Smooth muscle cell (in vitro differentiated cells): ENCODE results near the gene PPAN. TPM values are rescaled to one million over a fixed set of nuclear protein-coding genes. Genes with fewer than 3 reads are reported as not detected.
A peak's percentile ranks its signal among the peaks of the same experiment; 100 is the strongest.

Experiments used
- DNase-seq: peaks from one replicate; lab custom pipeline; 2025; ENCODE audit not compliant: unreplicated experiment; lab: John Stamatoyannopoulos, UW
- H2AFZ ChIP-seq: fragments of 200-600 bp; sonication (generic); 2 replicates; pipeline ENCODE4 v1.6.0; 2016; ENCODE audit warnings: antibody characterized with exemption, low read depth, mild to moderate bottlenecking
- H3F3A ChIP-seq: fragments of 200-600 bp; sonication (generic); 2 replicates; pipeline ENCODE4 v1.6.0; 2017; ENCODE audit warnings: antibody characterized with exemption, low read depth
- H3K27ac ChIP-seq: fragments of 200-600 bp; sonication (generic); 2 replicates; pipeline ENCODE4 v1.5.1; 2016; ENCODE audit warnings: low read depth, mild to moderate bottlenecking
- H3K27me3 ChIP-seq: fragments of 200-600 bp; sonication (generic); 2 replicates; pipeline ENCODE4 v1.6.1; 2016; ENCODE audit warnings: low read depth, mild to moderate bottlenecking
- H3K36me3 ChIP-seq: fragments of 200-600 bp; sonication (generic); 2 replicates; pipeline ENCODE4 v1.5.1; 2016; ENCODE audit warnings: low read depth
- H3K4me1 ChIP-seq: fragments of 200-600 bp; sonication (generic); 2 replicates; pipeline ENCODE4 v1.5.1; 2016; ENCODE audit warnings: low read depth
- H3K4me2 ChIP-seq: fragments of 200-600 bp; sonication (generic); 2 replicates; pipeline ENCODE4 v1.6.0; 2016; ENCODE audit warnings: mild to moderate bottlenecking
- H3K4me3 ChIP-seq: fragments of 200-600 bp; sonication (generic); 2 replicates; pipeline ENCODE4 v1.5.1; 2016; ENCODE audit warnings: mild to moderate bottlenecking
- H3K79me2 ChIP-seq: fragments of 200-600 bp; sonication (generic); 2 replicates; pipeline ENCODE4 v1.6.0; 2016; ENCODE audit warnings: low read depth, mild to moderate bottlenecking
- H3K9ac ChIP-seq: fragments of 200-600 bp; sonication (generic); 2 replicates; pipeline ENCODE4 v1.6.0; 2016; ENCODE audit warnings: low read depth
- H3K9me3 ChIP-seq: fragments of 200-600 bp; sonication (generic); replicated peaks from 2 replicates; pipeline ENCODE4 v1.5.1; 2016; ENCODE audit warnings: low read depth
- H4K20me1 ChIP-seq: fragments of 200-600 bp; sonication (generic); 2 replicates; pipeline ENCODE4 v1.6.0; 2016; ENCODE audit warnings: low read depth
- WGBS: methylation state at CpG from one replicate; pipeline ENCODE4 v1.1.7; 2016; ENCODE audit warnings: low lambda C conversion rate; 5-methylcytosine and 5-hydroxymethylcytosine counted together
- polyA plus RNA-seq: library from polyadenylated mRNA; unstranded; fragments of >200 nt; fragmentation: Nextera tagmentation; extraction: Ambion mirVana; gene quantifications from 2 replicates; pipeline ENCODE4 v1.2.1, GENCODE V29; 2016
- total RNA-seq: library from RNA; depleted of rRNA; stranded (reverse); fragments of >200 nt; gene quantifications from 2 replicates; pipeline ENCODE4 v1.2.3, GENCODE V29; 2014
- TF ChIP-seq, protein P1 (sequence below): fragments of 200-600 bp; sonication (generic); IDR thresholded peaks from 2 replicates; pipeline ENCODE4 v1.5.1; 2017; ENCODE audit warnings: borderline replicate concordance, mild to moderate bottlenecking, antibody characterized with exemption; ENCODE audit not compliant: insufficient read depth, poor library complexity, severe bottlenecking

The PPAN gene
- total and polyA plus RNA-seq, 2 experiments from 2014 or later, result 11.1 to 22.6 TPM

GRCh38 chr19:10069046-10069445, 37.1 kb upstream of the PPAN start:
- 75% methylated on average over 6 of the region's 6 CpGs for WGBS
- no peaks in the 10 kb centered on the region for H3K79me2 ChIP-seq
- no peaks in the 10 kb centered on the region for H3F3A ChIP-seq
- no peak for DNase-seq
- H3K9me3 ChIP-seq, result no peaks in the 10 kb centered on the region
- H3K27me3 ChIP-seq, result no peaks in the 10 kb centered on the region
- H3K27ac ChIP-seq, result no peak overlapping the region
- H3K4me1 ChIP-seq, result no peaks in the 10 kb centered on the region
- H3K9ac ChIP-seq, result no peak overlapping the region
- no peak overlapping the region for H3K4me2 ChIP-seq
- no peaks in the 10 kb centered on the region for H3K36me3 ChIP-seq
- no peak overlapping the region for H2AFZ ChIP-seq
- no peaks in the 10 kb centered on the region for H4K20me1 ChIP-seq
- TF ChIP-seq, protein P1, sequence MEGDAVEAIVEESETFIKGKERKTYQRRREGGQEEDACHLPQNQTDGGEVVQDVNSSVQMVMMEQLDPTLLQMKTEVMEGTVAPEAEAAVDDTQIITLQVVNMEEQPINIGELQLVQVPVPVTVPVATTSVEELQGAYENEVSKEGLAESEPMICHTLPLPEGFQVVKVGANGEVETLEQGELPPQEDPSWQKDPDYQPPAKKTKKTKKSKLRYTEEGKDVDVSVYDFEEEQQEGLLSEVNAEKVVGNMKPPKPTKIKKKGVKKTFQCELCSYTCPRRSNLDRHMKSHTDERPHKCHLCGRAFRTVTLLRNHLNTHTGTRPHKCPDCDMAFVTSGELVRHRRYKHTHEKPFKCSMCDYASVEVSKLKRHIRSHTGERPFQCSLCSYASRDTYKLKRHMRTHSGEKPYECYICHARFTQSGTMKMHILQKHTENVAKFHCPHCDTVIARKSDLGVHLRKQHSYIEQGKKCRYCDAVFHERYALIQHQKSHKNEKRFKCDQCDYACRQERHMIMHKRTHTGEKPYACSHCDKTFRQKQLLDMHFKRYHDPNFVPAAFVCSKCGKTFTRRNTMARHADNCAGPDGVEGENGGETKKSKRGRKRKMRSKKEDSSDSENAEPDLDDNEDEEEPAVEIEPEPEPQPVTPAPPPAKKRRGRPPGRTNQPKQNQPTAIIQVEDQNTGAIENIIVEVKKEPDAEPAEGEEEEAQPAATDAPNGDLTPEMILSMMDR, result no peak
- H3K4me3 ChIP-seq, result no peak overlapping the region

- no peak overlapping the region for H2AFZ ChIP-seq
- DNase-seq, result no peak
- no peaks in the 10 kb centered on the region for H3F3A ChIP-seq
- H3K36me3 ChIP-seq, result no peaks in the 10 kb centered on the region
- TF ChIP-seq, protein P1, result no peak
- no peaks in the 10 kb centered on the region for H4K20me1 ChIP-seq
- H3K79me2 ChIP-seq, result no peaks in the 10 kb centered on the region
- 85% methylated on average over 22 of the region's 22 CpGs for WGBS
- H3K9me3 ChIP-seq, result no peaks in the 10 kb centered on the region
- no peaks in the 10 kb centered on the region for H3K4me1 ChIP-seq
- no peak overlapping the region for H3K9ac ChIP-seq
- H3K27ac ChIP-seq, result no peak overlapping the region
- no peak overlapping the region for H3K4me2 ChIP-seq
- H3K4me3 ChIP-seq, result no peak overlapping the region
- no peaks in the 10 kb centered on the region for H3K27me3 ChIP-seq
These were observed 35.3 kb upstream of the PPAN start for GRCh38 chr19:10070730-10071446.

- peaks cover 11% of the 10 kb centered on the region for H3K27me3 ChIP-seq
- H3K27ac ChIP-seq, result no peak overlapping the region
- H3F3A ChIP-seq, result no peaks in the 10 kb centered on the region
- H3K9ac ChIP-seq, result no peak overlapping the region
- H3K79me2 ChIP-seq, result no peaks in the 10 kb centered on the region
- H3K9me3 ChIP-seq, result no peaks in the 10 kb centered on the region
- H4K20me1 ChIP-seq, result no peaks in the 10 kb centered on the region
- no peak overlapping the region for H3K4me2 ChIP-seq
- H3K4me3 ChIP-seq, result no peak overlapping the region
- no peak for DNase-seq
- WGBS, result 67% methylated on average over 2 of the region's 2 CpGs
- no peak overlapping the region for H2AFZ ChIP-seq
- H3K36me3 ChIP-seq, result no peaks in the 10 kb centered on the region
- TF ChIP-seq, protein P1, result peak; percentile 42
- no peaks in the 10 kb centered on the region for H3K4me1 ChIP-seq
These were observed 32.0 kb upstream of the PPAN start for GRCh38 chr19:10074153-10074552.

GRCh38 chr19:10076535-10076934, 29.6 kb upstream of the PPAN start:
- Histone ChIP-seq H3K9me3 (no peaks in the 10 kb centered on the region), H3K27me3 (peaks cover 11% of the 10 kb centered on the region), H2AFZ (no peak overlapping the region), H3K36me3 (no peaks in the 10 kb centered on the region), H3K4me2 (no peak overlapping the region), H3K79me2 (no peaks in the 10 kb centered on the region), H3K4me1 (no peaks in the 10 kb centered on the region), H3K9ac (no peak overlapping the region), H4K20me1 (no peaks in the 10 kb centered on the region), H3K4me3 (no peak overlapping the region), H3K27ac (no peak overlapping the region), H3F3A (no peaks in the 10 kb centered on the region)
- TF ChIP-seq, protein P1, result no peak
- DNase-seq, result no peak
- WGBS, result 81% methylated on average over 6 of the region's 6 CpGs
